ENCODE data around the gene SMIM15. TPM values are rescaled to one million over a fixed set of nuclear protein-coding genes. Genes with fewer than 3 reads are reported as not detected.

Gene SMIM15
- total RNA-seq, 1 experiment from 2014 or later, result 41.9 TPM

- peaks cover 39% of the 10 kb centered on the region for H3K36me3 Mint-ChIP-seq
- ATAC-seq (no peak), DNase-seq (ENCODE audit: low spot score) (no peak)
- no peak for TF ChIP-seq HMGA2 (CRISPR knock-in tag; IDR thresholded peaks at IDR 0.05)
- no peak for TF ChIP-seq MYBL2 (CRISPR knock-in tag; IDR thresholded peaks at IDR 0.05)
- peak overlapping the region; percentile 90 for H3K4me3 Mint-ChIP-seq
- H3K9me3 Mint-ChIP-seq, result peaks cover 11% of the 10 kb centered on the region
- ChIA-PET POLR2A (no interaction called here), CTCF (no interaction called here)
- no peak overlapping the region for H3K27ac Mint-ChIP-seq
- no peaks in the 10 kb centered on the region for H3K27me3 Mint-ChIP-seq (ENCODE audit: low read depth)
- peaks cover 20% of the 10 kb centered on the region for H3K4me1 Mint-ChIP-seq
Observed at GRCh38 chr5:61160497-61160896, 1.8 kb downstream of the SMIM15 start.

GRCh38 chr5:61159836-61160235 is 2.4 kb downstream of the SMIM15 start:
- TF ChIP-seq E2F5 (CRISPR knock-in tag; IDR thresholded peaks at IDR 0.05) (no peak), RELA (CRISPR knock-in tag; IDR thresholded peaks at IDR 0.05; ENCODE audit: borderline replicate concordance) (no peak), MYBL2 (CRISPR knock-in tag; IDR thresholded peaks at IDR 0.05) (no peak)
- ChIA-PET POLR2A (no interaction called here), CTCF (no interaction called here)
- H3K4me1 Mint-ChIP-seq, result peaks cover 17% of the 10 kb centered on the region
- H3K4me3 Mint-ChIP-seq, result no peak overlapping the region
- H3K36me3 Mint-ChIP-seq, result peaks cover 37% of the 10 kb centered on the region
- H3K9me3 Mint-ChIP-seq, result peaks cover 11% of the 10 kb centered on the region
- no peak overlapping the region for H3K27ac Mint-ChIP-seq
- no peak for DNase-seq (ENCODE audit: low spot score)
- no peaks in the 10 kb centered on the region for H3K27me3 Mint-ChIP-seq (ENCODE audit: low read depth)
- no peak for ATAC-seq

- Mint-ChIP-seq H3K36me3 (peaks cover 39% of the 10 kb centered on the region), H3K9me3 (peaks cover 7% of the 10 kb centered on the region), H3K27ac (no peak overlapping the region), H3K4me3 (no peak overlapping the region), H3K27me3 (ENCODE audit: low read depth) (no peaks in the 10 kb centered on the region), H3K4me1 (peaks cover 13% of the 10 kb centered on the region)
- ChIA-PET POLR2A (no interaction called here), CTCF (no interaction called here)
- TF ChIP-seq ATF3 (CRISPR knock-in tag; conservative IDR thresholded peaks at IDR 0.05), result no peak
- TF ChIP-seq RELA (CRISPR knock-in tag; IDR thresholded peaks at IDR 0.05; ENCODE audit: borderline replicate concordance), result no peak
- no peak for TF ChIP-seq HMGXB4 (CRISPR knock-in tag; IDR thresholded peaks at IDR 0.05)
- no peak for TF ChIP-seq RORB (CRISPR knock-in tag; IDR thresholded peaks at IDR 0.05)
- TF ChIP-seq MLX (CRISPR knock-in tag; IDR thresholded peaks at IDR 0.05), result no peak
- no peak for TF ChIP-seq KAT7 (CRISPR knock-in tag; IDR thresholded peaks at IDR 0.05; ENCODE audit: borderline replicate concordance)
- no peak for TF ChIP-seq EMX1 (CRISPR knock-in tag; IDR thresholded peaks at IDR 0.05)
- TF ChIP-seq CBFB (CRISPR knock-in tag; IDR thresholded peaks at IDR 0.05; ENCODE audit: low read depth), result no peak
- TF ChIP-seq NFATC4 (CRISPR knock-in tag; IDR thresholded peaks at IDR 0.05), result no peak
- ATAC-seq (no peak), DNase-seq (ENCODE audit: low spot score) (no peak)
Observed at GRCh38 chr5:61159070-61159469, 3.2 kb downstream of the SMIM15 start.

- Mint-ChIP-seq H3K27ac (no peak overlapping the region), H3K4me1 (no peaks in the 10 kb centered on the region), H3K27me3 (ENCODE audit: low read depth) (no peaks in the 10 kb centered on the region), H3K4me3 (no peak overlapping the region), H3K9me3 (no peaks in the 10 kb centered on the region), H3K36me3 (peaks cover 8% of the 10 kb centered on the region)
- no peak for DNase-seq (ENCODE audit: low spot score)
- no peak for ATAC-seq
- CTCF ChIA-PET, result no interaction called here
- POLR2A ChIA-PET, result no interaction called here
- TF ChIP-seq SMAD3 (CRISPR knock-in tag; IDR thresholded peaks at IDR 0.05; ENCODE audit: borderline replicate concordance), result no peak
- TF ChIP-seq CREM (CRISPR knock-in tag; IDR thresholded peaks at IDR 0.05), result no peak
- TF ChIP-seq ZNF425 (CRISPR knock-in tag; conservative IDR thresholded peaks at IDR 0.05), result no peak
- TF ChIP-seq NFYB (CRISPR knock-in tag; conservative IDR thresholded peaks at IDR 0.05; ENCODE audit: low read depth), result no peak
- no peak for TF ChIP-seq ERG (CRISPR knock-in tag; IDR thresholded peaks at IDR 0.05)
- no peak for TF ChIP-seq ATF3 (CRISPR knock-in tag; conservative IDR thresholded peaks at IDR 0.05)
- TF ChIP-seq USF2 (CRISPR knock-in tag; IDR thresholded peaks at IDR 0.05), result no peak
- no peak for TF ChIP-seq TEAD1 (CRISPR knock-in tag; IDR thresholded peaks at IDR 0.05)
- no peak for TF ChIP-seq ZNF263 (CRISPR knock-in tag; IDR thresholded peaks at IDR 0.05; ENCODE audit: low read depth)
- TF ChIP-seq KAT7 (CRISPR knock-in tag; IDR thresholded peaks at IDR 0.05; ENCODE audit: borderline replicate concordance), result no peak
- TF ChIP-seq GABPB1 (CRISPR knock-in tag; IDR thresholded peaks at IDR 0.05), result no peak
- no peak for TF ChIP-seq OVOL2 (CRISPR knock-in tag; IDR thresholded peaks at IDR 0.05; ENCODE audit: borderline replicate concordance)
Observed at GRCh38 chr5:61151893-61152292, 10.4 kb downstream of the SMIM15 start.

Measured in WTC11 (cell line).